Spleen (tissue), 11 donors: Measurements from ENCODE around the gene MEIS2. TPM values are rescaled to one million over a fixed set of nuclear protein-coding genes. Genes with fewer than 3 reads are reported as not detected.

ENCODE experiments used
- DNase-seq: peaks from one replicate; pipeline ENCODE4 v3.0.0-alpha.2; 2020
- H3K27ac ChIP-seq, 8 donors: fragments of 200-600 bp; sonication (generic) in 7 of 8; 1 replicate in 4 of 8; 2 replicates in 4 of 8; pipeline versions ENCODE4 v1.5.0 to v1.8.0; 2016 to 2021; ENCODE audit warnings: inconsistent platforms in 4 of 8, mild to moderate bottlenecking in 4 of 8, moderate library complexity in 1 of 8
- H3K27me3 ChIP-seq, 7 donors: fragments of 200-600 bp; sonication (generic) in 6 of 7; replicated peaks in 1 of 7; 1 replicate in 4 of 7; 2 replicates in 3 of 7; pipeline versions ENCODE4 v1.5.0 to v1.8.0; 2016 to 2021; ENCODE audit warnings: inconsistent platforms in 3 of 7, mild to moderate bottlenecking in 1 of 7
- H3K36me3 ChIP-seq, 6 donors: fragments of 200-600 bp; sonication (generic) in 5 of 6; 1 replicate in 4 of 6; 2 replicates in 2 of 6; pipeline versions ENCODE4 v1.5.0 to v1.8.0; 2016 to 2021; ENCODE audit warnings: inconsistent platforms in 2 of 6
- H3K4me1 ChIP-seq, 6 donors: fragments of 200-600 bp; sonication (generic) in 5 of 6; 1 replicate in 3 of 6; 2 replicates in 3 of 6; pipeline versions ENCODE4 v1.5.0 to v1.8.0; 2016 to 2021; ENCODE audit warnings: inconsistent platforms in 3 of 6
- H3K4me3 ChIP-seq, 8 donors: fragments of 200-600 bp; sonication (generic) in 7 of 8; 1 replicate in 4 of 8; 2 replicates in 4 of 8; pipeline versions ENCODE4 v1.5.0 to v1.8.0; 2016 to 2021; ENCODE audit warnings: inconsistent platforms in 4 of 8, mild to moderate bottlenecking in 4 of 8, moderate library complexity in 2 of 8
- H3K9me3 ChIP-seq, 8 donors: fragments of 200-600 bp; sonication (generic) in 7 of 8; 1 replicate in 4 of 8; 2 replicates in 4 of 8; pipeline versions ENCODE4 v1.5.0 to v1.8.0; 2016 to 2021; ENCODE audit warnings: inconsistent platforms in 4 of 8
- POLR2A ChIP-seq, 3 donors: fragments of 450-650 bp; IDR thresholded peaks; one replicate each; pipeline ENCODE4 v1.5.1; 2017; ENCODE audit warnings: antibody characterized with exemption in 3 of 3, mild to moderate bottlenecking in 1 of 3
- POLR2AphosphoS5 ChIP-seq, 3 donors: sonication (generic); formaldehyde crosslinking; IDR thresholded peaks; one replicate each; pipeline ENCODE4 v1.5.1; 2017; ENCODE audit warnings: antibody characterized with exemption in 3 of 3
- WGBS, 5 donors: extraction: QIAGEN DNeasy Blood & Tissue Kit in 3 of 5; methylation state at CpG; one replicate each; pipeline versions ENCODE4 v1.1.5 to v1.1.7; 2013 to 2018; 5-methylcytosine and 5-hydroxymethylcytosine counted together
- intact Hi-C: fragments of 100-400 bp; cut with DNase I; formaldehyde crosslinking; loops from one replicate; pipeline ENCODE4 v1.15.0; 2023; ENCODE audit warnings: low total_unique reads
- polyA plus RNA-seq, 3 donors: library from polyadenylated mRNA; stranded (reverse); fragments of 200-250 nt; gene quantifications; one replicate each; pipeline ENCODE4 v1.2.1, GENCODE V29; 2013
- total RNA-seq, 7 donors: library from RNA; depleted of rRNA in 3 of 7; stranded (reverse); fragments of >200 nt in 3 of 7; fragmentation: NEBNext Ultra II Directional in 4 of 7; extraction: Animal tissue kit (Norgen Biotek cat#: 25700) in 4 of 7; gene quantifications; one replicate each; pipeline versions ENCODE4 v1.1.0 to v1.2.1, GENCODE V29; 2016 to 2021
- TF ChIP-seq, protein P1 (sequence below), 11 experiments: fragments of 200-600 bp in 7 of 11; fragments of 450-650 bp in 4 of 11; sonication (generic) in 4 of 11; IDR thresholded peaks in 8 of 11; conservative IDR thresholded peaks in 3 of 11; 1 replicate in 7 of 11; 2 replicates in 4 of 11; pipeline versions ENCODE4 v1.4.0 to v1.8.0; 2016 to 2021; ENCODE audit warnings: antibody characterized with exemption in 11 of 11, inconsistent platforms in 4 of 11, mild to moderate bottlenecking in 1 of 11
- donor health status: healthy with polysubstance abuse.
- donor health status: DM: no; HTN: no; CAD: no; lungs with moderate emphysema.
- donor health status: DM: no; HTN: no; CAD: no.
- donor health status: Bipolar disorder and iron deficiency.
- donor health status: healthy.
- donor health status: DM: no; HTN: no; CAD: no.
- donor health status: DM: yes; HTN: yes; CAD: no.

The MEIS2 gene
- total and polyA plus RNA-seq, 10 donors: 2.6 to 57.2 (median 23.5) TPM

DNA sequence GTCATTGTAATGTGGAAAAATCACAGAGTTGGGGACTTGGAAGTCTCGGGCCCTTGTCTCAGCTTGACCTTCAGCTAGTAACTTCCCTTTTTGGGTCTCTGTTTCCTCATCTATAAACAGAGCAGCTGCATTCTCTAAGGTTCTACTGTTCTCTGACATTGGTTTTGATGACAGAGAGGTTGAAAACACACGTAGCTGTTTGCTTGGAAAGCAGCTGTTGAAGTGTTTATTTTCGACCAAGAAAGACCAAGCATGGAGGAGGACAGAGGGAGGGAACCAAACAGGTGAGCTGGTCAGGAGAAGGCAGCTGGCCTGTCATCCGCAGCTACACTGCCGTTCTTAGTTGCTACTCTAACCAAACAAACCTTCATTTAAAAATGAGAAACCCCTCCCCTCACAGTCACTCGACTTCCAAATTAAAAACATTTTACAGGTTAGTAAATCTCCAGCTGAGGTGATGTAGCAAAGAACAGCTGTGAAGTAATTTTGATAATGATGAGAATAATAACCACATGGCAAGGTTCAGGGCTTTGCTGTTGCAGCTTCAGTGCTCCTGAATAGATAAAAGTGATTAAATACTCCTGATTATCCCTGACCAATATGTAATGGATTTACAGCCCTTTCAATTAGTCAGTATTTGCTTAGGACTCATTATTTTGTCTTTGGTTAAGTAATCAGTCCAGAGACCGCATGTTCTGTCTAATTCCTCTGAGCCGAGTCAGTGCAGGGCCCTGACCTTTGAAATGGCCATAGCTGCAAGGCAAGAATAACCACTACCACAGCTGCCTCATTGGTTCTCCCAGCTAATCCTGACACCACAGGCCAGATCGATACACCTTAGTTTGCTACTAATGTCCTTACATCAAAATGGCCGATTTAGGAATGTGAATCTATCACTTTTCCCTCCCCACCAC is 65.3 kb downstream of the MEIS2 start:
- DNase-seq: no peak
- no peaks in the 10 kb centered on the region for H3K27me3 ChIP-seq
- intact Hi-C loops: no loop called here
- WGBS, 5 donors: 72 to 80% (median 78%) methylated on average over 10 of the region's 10 CpGs
- TF ChIP-seq, protein P1, sequence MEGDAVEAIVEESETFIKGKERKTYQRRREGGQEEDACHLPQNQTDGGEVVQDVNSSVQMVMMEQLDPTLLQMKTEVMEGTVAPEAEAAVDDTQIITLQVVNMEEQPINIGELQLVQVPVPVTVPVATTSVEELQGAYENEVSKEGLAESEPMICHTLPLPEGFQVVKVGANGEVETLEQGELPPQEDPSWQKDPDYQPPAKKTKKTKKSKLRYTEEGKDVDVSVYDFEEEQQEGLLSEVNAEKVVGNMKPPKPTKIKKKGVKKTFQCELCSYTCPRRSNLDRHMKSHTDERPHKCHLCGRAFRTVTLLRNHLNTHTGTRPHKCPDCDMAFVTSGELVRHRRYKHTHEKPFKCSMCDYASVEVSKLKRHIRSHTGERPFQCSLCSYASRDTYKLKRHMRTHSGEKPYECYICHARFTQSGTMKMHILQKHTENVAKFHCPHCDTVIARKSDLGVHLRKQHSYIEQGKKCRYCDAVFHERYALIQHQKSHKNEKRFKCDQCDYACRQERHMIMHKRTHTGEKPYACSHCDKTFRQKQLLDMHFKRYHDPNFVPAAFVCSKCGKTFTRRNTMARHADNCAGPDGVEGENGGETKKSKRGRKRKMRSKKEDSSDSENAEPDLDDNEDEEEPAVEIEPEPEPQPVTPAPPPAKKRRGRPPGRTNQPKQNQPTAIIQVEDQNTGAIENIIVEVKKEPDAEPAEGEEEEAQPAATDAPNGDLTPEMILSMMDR (IDR thresholded peaks at IDR 0.05 in 8 of 11, conservative IDR thresholded peaks at IDR 0.05 in 3 of 11): no peak
- TF ChIP-seq POLR2A (IDR thresholded peaks at IDR 0.05) (no peak), POLR2AphosphoS5 (IDR thresholded peaks at IDR 0.05) (no peak)
- H3K36me3 ChIP-seq: no peaks in the 10 kb centered on the region
- no peak overlapping the region for H3K4me3 ChIP-seq
- no peaks in the 10 kb centered on the region for H3K4me1 ChIP-seq
- no peaks in the 10 kb centered on the region for H3K9me3 ChIP-seq
- H3K27ac ChIP-seq: no peak overlapping the region

DNA sequence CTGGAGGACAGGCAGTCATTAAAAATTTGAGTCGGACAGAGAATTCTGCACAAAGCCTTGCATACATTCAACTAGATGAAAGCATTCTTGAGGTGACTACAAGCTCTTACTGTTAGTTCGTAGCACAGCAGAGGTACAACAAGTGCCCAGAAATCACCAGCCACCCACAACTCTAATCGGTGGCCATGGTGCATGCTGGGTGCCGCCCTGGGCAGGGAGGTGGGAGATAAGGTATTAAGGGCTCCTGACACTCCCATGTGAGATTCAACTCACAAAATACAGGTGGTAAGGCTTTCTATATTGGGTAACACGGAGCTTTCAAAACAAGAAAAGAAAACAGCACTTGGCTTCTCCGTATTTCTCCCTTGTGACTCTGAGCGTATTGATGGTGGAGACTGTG is 66.0 kb downstream of the MEIS2 start:
- Histone ChIP-seq H3K9me3 (no peaks in the 10 kb centered on the region), H3K4me1 (peaks cover 0 to under 1% (median 0%) of the 10 kb centered on the region in 6 donors), H3K4me3 (no peak overlapping the region), H3K27me3 (no peaks in the 10 kb centered on the region), H3K27ac (no peak overlapping the region), H3K36me3 (no peaks in the 10 kb centered on the region)
- TF ChIP-seq POLR2A (IDR thresholded peaks at IDR 0.05) (no peak), POLR2AphosphoS5 (IDR thresholded peaks at IDR 0.05) (no peak)
- TF ChIP-seq, protein P1 (IDR thresholded peaks at IDR 0.05 in 8 of 11, conservative IDR thresholded peaks at IDR 0.05 in 3 of 11): no peak
- intact Hi-C loops: no loop called here
- no peak for DNase-seq
- WGBS, 5 donors: 85 to 94% (median 90%) methylated on average over 7 of the region's 7 CpGs

DNA sequence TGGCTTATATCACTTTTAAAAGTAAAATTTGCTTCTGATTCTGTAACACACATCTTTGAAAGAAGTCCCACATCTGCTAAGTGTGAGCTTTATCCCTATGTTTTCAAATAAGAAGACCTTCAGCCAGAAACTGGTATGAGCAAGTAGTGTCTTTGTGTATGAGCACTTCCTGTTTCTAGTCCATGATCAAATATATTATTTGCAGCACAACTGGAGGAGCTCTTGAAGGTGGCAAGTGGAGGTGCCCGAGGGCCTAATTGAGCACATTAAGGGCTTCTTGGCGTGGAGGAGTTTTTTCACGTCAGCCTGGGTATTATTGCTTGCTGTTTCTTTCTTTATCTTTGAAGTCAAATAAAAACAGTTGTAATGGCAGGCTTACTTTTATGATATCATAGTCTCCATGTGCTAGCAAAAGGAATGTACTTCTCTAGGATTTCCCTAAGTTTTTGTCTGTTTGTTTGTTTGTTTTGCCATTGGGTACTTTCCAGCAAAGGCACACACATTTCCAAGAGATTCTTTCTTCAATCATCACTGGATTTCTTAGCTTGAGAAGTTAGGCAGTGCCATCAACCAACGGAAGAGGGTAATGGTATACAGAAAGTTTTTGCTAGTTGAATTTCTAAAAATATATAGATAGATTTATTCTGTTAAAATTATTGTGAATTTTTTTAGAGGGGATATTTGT is 68.1 kb downstream of the MEIS2 start:
- Histone ChIP-seq H3K27me3 (no peaks in the 10 kb centered on the region), H3K36me3 (no peaks in the 10 kb centered on the region), H3K4me3 (no peak overlapping the region), H3K9me3 (no peaks in the 10 kb centered on the region), H3K4me1 (peaks cover 0 to 6% (median 2%) of the 10 kb centered on the region in 6 donors), H3K27ac (no peak overlapping the region)
- DNase-seq: no peak
- intact Hi-C loops: no loop called here
- no peak for TF ChIP-seq POLR2A (IDR thresholded peaks at IDR 0.05)
- TF ChIP-seq, protein P1 (IDR thresholded peaks at IDR 0.05 in 8 of 11, conservative IDR thresholded peaks at IDR 0.05 in 3 of 11): no peak
- no peak for TF ChIP-seq POLR2AphosphoS5 (IDR thresholded peaks at IDR 0.05)
- 75 to 88% (median 85%) methylated on average over 4 of the region's 4 CpGs for WGBS, 5 donors

DNA sequence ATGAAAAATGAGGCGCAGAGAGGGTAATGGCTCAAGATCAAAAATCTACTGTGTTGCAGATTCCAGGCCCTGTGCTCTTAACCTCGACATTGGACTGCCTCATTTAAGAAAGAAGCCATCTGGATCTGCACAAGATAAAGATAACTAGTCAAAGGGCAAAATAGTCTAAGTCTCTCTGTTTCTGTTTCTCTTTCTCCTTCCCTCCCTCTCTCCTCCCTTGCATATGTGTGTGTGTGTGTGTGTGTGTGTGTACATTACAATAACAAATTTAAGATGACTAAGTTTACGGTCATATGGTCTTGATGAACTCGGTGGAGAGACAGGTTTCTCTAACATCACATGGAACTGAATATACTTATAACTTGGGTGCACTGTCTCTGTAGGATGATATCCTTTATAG is 69.2 kb downstream of the MEIS2 start:
- H3K36me3 ChIP-seq: no peaks in the 10 kb centered on the region
- TF ChIP-seq, protein P1 (IDR thresholded peaks at IDR 0.05 in 8 of 11, conservative IDR thresholded peaks at IDR 0.05 in 3 of 11): no peak
- no peak for TF ChIP-seq POLR2AphosphoS5 (IDR thresholded peaks at IDR 0.05)
- TF ChIP-seq POLR2A (IDR thresholded peaks at IDR 0.05): no peak
- H3K27ac ChIP-seq: peak overlapping the region in 1 of 8 donors; percentile 5
- no peaks in the 10 kb centered on the region for H3K9me3 ChIP-seq
- intact Hi-C loops: no loop called here
- no peak for DNase-seq
- WGBS, 5 donors: 71 to 83% (median 78%) methylated on average over 4 of the region's 4 CpGs
- H3K27me3 ChIP-seq: no peaks in the 10 kb centered on the region
- H3K4me3 ChIP-seq: no peak overlapping the region
- H3K4me1 ChIP-seq: peaks cover 0 to 6% (median 2%) of the 10 kb centered on the region in 6 donors
